DMS 273 treated with DMSO at 0.1 percent for 48 hours (cell line): Measurements from ENCODE around the gene PAAF1.

ENCODE experiments used
- DNase-seq: peaks from one replicate; lab custom pipeline; 2025; lab: John Stamatoyannopoulos, UW

The PAAF1 gene

DNA sequence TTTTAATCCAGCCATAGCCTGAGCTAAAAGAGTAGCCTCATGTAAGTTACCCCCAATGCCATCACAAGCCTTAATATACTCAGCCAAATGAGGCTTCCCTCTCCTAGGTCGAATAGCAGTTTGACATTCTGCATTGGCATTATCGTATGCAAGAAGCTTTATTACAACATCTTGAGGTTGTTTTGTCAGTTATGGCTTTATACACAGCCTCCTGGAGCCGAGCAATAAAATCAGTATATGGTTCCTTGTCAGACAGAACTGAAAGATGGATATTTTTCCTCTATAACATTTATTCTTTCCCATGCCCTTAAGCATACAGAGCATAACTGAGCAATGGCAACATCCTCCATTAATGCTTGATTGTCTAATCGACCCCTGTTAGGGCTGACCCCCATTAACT, 68.6 kb downstream of the PAAF1 start:
- DNase-seq: no peak

DNA sequence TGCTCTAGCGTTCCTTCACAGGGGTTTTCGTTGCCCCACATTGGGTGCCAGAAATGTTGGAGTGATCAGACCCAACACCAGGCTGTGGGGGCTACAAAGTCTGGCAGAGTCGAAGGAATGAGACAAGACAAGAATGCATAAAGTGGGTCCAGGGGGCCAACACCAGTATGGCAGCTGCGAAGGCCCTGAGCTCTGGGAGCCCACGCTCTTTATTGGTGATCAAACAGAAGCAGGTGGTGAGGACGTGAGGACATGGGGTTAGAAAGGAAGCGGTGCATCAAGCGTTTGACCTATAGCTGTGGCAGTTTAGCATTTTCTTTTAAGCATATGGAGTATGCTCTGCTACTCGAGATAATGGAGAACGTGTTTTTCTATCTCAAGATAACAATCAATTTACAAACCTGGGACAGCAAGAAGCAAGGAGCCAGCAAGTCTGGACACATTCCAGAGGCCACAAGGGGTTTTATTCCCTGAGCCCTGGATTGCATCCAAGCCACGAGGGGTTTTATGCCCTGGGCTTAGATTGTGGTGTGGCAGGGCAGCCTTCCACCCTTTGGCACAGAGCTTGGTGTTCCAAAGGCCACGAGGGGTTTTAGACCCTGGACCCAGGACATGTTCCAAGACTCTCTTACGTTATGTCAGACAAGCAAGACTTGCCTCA, 70.1 kb downstream of the PAAF1 start:
- no peak for DNase-seq

DNA sequence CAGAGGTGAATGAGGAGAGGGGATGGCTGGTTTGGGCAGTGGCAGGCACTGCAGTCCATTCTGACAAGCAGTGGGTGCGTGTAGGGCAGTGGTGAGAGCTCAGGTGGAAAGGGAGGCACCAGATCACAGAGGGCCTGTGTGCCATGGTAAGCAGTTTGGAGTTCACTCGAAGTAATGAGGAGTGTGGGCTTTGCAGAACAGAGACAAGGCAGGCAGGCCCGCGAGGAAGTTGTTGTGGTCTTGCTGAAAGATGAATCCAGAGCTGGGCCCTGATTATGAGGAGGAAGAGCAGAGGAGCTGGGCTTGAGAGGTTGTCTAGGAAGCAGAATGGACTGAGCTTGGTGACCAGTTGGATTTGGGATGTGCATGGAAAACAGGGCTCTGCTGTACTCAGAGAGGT, 72.4 kb downstream of the PAAF1 start:
- no peak for DNase-seq

DNA sequence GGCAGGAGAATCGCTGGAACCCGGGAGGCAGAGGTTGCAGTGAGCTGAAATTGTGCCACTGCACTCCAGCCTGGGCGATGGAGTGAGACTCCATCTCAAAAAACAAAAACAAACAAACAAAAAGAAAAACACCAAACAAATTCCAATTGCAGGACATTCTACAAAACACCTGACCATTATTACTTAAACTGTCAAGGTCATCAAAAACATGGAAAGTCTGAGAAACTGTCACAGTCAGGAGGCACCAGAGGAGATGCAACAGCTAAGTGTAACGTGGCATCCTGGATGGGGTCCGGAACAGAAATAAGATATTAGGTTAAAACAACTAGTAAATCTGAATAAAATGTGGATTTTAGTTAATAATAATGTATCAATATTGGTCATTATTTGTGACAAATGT, 73.1 kb downstream of the PAAF1 start:
- no peak for DNase-seq

DNA sequence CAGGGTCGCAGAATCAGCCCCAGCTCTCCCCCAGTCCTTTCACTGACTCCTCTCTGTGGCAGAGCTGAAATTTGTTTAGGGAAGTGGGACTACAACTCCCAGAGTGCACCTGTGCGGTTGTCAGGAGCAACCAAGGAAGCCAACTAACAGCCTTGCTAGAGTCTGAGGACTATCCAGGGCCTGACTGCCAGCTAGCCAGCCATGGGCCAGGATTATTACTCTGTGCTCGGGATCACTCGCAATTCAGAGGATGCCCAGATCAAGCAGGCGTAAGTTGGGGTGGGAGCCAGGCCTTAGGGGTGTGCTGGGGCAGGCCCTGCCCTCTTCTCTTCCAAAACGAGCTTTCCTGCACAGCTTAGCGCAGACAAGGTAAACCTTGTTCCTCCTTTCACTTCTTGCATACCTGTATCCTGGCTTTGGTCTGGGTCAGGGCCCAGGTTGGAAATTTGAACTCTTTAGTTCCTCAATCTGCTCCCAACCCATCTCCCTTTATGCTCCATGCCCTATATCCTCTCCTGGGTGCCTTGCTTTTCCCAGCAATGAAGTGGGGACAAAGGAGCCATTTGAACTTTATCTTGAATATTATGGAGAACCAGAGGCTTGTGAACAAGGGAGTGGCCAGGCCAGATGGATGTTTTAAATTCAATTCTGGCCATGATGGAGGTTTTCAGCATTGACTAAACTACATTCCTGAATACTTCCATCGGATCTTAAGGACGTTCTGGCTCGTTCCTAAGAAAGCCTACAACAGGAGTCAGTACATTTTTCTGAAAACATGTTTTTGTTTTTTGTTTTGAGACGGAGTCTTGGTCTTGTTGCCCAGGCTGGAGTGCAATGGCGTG, 74.3 kb downstream of the PAAF1 start, which contains the start of gene DNAJB13:
Gene DNAJB13 (plus strand): TSS at position 158 of the 842 bp plus-strand sequence. CDS start 44 bp downstream, at position 202.
- peak; percentile 21 for DNase-seq

DNA sequence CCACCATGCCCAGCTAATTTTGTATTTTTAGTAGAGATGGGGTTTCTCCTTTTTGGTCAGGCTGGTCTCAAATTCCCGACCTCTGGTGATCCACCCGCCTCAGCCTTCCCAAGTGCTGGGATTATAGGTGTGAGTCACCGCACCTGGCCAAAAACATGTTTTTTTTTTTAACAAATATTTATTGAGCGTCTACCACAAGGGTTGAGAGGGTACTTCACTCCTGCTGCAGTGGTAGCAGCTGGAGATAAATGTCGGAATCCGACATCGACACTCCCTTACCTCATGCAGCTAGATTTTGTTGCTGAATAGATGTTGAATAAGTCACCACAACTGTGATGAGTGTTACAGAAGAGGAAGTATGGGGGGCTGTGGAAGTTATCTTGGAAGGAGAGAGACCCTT, 75.0 kb downstream of the PAAF1 start:
- DNase-seq: no peak

DNA sequence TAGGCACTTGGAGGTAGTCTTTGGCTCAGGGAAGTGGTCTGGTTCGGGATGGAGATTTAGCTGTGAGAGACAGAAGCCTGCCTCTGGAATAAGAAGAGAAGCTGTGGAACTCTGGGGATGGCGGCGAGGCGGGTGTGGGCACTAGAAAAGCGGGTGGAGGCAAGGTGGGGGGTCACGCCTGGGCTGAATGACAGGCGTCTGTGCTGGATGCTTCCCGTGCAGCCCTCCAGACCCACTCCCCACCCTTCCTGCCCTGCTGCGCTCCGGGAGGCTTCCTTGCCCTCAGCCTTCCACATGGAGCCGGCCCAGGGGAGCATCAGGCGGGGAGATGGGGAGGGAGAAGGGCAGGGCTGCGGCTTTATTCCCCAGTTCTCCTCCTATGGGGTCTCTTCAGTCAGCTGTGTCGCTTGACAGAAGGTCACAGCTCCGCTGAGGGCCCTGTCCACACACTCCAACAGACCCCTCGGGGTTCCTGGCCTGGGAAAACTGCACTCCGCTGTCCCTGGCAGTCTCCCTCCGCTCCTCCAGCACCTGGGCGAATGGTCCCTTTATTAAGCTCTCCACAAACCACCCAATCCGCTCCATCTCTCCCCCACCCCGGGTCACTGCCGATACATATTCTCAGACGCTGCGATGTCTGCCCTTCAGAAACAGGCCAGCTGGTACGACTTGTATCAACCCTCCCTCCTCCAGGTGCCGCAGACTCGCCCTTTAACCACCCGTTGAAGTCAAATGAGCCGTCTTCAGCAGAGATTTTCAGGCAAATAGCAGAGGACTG, 80.3 kb downstream of the PAAF1 start:
- no peak for DNase-seq

DNA sequence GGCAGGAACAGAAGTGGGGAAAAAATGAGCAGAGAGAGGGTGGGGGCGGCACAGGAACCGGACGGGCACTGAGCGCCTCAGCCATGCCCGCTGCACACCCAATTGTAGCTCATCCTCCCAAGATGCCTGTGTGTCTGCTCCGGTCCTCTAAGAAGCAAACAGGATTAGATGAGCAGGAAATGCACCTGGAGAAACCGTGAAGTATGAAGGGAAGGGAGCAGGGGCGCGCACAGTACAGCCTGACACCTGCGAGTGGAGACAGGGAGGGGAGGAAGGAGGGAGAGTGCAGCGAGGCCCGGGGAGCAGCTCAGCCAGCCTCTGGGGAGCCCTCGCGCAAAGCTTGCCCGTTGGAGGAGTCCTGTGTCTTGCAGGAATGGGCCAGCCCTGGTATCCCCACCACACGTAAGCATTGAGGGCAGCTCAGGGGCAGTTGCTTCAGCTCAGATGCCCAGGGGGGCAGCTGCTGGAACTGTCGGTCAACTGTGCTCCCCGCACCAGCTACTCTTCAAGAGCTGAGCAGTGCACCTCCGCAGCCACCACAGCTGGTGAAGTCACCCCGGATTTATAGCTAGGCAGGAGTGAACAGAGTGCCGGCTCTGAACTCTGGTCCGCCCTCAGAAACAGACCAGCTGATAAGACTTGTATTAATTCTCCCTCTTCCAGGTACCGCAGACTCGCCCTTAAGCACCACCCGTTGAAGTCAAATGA, 81.0 kb downstream of the PAAF1 start:
- no peak for DNase-seq

DNA sequence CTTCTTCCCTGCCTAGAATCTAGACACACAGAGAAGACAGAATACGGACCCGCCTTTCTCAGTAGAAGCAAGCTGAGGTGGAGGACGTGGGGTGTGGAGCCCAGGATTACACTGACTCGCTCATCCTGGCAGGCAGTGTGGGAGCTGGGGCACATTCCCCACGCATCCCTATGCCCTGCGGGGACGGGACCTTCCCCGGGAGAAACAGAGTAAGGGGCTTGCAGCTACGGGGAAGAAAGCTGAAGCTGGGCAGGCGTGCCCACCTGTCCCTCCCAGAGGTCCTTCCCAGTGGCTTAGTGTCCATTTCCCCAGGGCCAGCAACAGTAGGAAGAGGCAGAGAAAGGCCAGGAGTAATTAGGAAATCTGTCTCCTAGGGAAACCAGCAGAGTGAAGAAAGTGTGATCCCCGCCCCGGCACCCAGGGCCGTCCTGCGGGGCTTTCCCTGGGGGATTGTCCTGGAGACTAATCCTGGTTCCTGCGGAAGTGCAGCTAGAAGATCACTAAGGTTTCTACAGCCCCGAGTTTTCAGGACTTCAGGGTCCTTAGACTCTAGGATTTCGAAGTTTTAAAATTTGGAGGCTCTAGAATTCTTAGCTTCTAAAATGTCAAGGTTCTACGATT, 81.8 kb downstream of the PAAF1 start:
- DNase-seq: no peak

DNA sequence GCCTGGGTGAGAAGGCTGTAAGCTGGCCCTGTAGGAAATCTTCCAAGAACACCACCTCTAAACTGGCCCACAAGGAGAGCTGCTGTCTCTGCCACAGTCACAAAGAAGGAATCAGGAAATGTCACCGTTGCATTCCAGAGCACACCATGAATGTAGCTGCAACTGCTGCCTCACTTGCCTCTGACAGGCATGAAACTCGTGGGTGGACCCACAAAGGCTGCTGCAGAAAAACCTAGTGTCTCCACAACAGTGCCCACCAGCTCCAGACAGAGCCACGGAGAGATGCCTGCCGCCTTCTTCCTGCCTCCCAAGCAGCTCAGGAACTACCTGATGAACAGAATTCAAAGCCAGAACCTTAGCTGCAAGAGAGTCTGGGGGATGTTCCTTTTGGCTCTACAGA, 84.5 kb downstream of the PAAF1 start:
- DNase-seq: no peak

DNA sequence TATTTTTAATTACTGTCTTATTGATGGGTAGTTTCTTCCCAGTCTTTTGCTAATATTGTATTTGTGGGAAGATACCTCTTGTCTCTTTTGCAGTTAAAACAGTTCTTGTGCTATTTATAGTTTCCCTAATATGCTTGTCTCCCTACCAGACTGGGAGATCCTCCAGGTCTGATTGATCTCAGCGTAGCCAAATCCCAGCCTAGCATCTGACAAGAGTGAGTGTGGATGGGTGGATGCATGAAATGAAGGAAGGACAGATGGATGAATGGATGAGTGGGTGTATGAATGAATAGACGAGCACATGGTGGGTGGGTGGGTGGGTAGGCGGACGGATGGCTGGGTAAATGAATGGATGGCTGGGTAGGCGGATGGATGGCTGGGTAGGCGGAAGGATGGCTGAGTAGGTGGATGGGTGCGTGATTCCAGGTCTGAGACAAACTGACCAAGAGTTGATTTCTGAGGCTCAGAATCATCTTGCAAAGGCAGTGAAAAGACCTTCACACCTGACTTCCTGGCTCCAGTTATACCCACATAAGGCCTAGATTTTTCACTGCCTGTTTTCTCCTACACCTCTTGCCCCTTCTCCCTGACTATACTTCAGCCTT, 85.4 kb downstream of the PAAF1 start:
- no peak for DNase-seq

DNA sequence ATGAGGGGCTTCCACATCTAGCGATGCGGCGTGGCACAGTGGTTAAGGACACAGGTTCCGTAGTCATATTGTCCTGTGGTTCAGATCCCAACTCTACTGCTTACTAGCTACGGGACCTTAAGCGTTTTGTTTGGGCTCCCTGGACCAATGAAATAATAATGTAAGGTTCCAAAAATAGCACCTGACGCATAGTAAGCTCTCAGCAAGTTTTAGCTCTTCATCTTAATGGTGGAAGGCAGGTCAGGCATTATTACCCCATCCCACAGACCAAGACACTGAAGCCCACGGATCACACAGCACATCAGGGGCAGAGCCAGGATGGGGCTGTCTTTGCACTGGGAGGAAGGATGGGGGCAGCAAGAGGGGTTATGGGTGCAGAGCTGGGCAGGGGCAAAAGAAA, 87.1 kb downstream of the PAAF1 start:
- DNase-seq: no peak

DNA sequence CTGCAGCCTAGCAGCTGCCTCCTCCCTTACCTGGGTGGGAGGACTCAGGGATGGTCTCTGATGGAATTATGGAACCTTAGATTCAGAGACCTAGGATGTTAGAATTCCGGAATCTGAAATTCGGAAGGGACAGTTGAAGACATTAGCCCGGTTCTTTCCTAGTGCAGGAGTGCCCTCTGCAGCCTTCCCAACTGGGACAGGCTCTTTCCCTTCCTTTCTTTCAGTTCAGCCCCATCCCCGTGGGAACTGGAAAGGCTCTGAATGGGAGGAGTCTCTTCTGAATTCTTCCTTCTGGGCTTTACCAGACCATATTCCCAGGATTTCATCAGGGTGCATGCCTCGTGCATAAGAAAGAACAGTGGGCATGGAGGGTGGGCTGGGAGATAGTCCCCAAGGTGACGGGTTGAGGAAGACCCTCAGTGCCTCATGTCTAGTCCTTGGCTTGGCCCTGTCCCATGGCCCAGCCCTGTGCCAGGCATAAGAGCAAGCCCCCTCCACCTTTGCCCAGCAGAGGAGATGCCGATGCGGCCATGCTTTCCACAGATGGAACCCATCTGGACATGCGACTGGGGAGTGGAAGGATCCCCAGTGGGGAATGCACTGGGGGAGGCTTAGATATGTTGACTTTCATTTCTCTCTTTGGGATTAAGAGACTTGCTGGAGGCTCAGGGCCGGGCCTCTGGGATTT, 88.4 kb downstream of the PAAF1 start:
- no peak for DNase-seq

DNA sequence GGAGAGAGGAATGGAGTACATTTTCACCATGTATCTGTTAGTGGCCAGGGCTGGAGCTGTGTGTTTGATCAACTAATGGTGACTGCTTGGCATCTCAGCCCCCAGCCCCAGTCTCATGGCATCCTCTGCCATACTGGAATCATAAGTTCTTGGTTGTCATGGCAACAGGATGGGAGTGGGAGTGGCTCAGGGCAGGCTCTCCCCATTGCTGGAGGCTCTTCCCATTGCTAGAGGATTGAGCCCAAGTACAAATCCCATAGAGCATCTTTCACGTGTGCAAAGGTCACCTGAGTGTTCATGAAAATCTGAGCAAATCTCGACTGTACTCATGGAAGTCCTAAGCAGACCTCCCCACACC, 88.9 kb downstream of the PAAF1 start:
- DNase-seq: no peak

DNA sequence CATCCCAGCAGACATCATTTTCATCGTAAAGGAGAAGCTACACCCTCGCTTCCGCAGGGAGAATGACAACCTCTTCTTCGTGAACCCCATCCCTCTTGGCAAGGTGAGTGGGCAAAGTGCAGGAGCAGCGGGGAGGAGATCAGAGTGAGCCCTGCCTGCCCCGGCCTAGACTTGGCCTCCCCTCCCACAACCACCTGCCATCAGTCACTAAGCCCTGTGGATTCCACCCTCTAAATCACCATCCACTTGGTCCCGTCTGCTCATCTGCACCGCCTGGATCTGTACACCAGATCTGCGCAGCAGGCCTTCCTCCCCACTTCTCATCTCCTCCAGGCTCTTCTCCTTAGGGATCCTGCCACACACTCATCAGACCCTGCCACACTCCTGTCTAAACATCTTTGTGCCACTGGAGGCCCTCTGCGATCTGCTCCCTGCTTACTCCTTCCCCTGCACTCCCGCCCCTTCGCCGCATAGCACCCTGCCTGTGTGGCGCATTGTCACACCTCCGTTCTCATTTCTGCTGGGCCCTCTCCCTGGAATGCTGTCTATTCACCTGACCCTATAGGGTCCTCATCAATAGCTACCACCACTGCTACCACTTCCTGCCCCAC, 91.7 kb downstream of the PAAF1 start:
- no peak for DNase-seq

DNA sequence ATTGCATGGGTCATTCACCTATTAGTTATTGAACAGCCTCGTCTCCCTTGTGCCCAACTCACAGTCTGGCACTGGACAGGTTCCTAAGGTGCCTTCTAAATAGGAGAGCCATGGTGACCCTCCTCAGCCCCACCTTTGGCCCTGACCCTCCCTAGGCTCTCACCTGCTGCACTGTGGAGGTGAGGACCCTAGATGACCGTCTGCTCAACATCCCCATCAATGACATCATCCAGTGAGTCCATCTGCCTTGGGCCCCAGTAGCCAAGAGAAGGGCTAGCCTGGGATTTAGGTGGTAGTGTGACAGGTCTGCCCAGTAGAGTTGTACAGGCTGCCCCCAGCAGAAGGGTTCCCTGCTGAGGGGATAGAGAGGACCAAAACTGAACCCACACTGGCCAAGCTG, 92.3 kb downstream of the PAAF1 start:
- DNase-seq: no peak

DNA sequence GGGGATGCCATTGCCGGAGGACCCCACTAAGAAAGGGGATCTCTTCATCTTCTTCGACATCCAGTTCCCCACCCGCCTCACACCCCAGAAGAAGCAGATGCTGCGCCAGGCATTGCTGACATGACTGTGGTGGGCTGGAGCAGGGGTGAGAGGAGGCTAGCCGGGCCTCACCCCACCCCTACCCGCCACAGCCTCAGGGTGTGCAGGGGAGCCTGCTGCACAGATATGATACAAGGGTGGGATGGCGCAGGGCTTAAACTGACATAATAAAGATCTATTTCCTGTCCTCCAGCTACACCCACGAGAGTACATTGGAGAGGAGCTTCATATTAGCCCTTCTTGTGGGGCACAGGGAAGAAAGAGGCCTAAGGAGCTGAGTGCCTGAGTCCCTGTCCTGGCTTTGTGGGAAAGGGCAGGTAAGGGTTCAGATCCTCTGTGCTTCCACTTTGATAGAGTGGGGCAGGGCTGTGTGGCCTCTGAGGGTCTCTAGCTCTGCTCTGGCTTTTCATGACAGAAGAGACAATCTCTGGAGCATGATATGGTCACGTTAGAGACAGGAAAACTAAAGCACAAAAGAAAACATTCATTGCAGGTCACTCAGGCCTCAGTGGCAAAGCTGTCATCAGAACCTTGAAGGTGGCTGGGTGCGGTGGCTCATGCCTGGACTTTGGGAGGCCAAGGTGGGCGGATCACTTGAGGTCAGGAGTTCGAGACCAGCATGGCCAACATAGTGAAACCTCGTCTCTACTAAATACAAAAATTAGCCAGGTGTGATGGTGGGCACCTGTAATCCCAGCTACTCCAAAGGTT, 93.4 kb downstream of the PAAF1 start:
- DNase-seq: no peak

DNA sequence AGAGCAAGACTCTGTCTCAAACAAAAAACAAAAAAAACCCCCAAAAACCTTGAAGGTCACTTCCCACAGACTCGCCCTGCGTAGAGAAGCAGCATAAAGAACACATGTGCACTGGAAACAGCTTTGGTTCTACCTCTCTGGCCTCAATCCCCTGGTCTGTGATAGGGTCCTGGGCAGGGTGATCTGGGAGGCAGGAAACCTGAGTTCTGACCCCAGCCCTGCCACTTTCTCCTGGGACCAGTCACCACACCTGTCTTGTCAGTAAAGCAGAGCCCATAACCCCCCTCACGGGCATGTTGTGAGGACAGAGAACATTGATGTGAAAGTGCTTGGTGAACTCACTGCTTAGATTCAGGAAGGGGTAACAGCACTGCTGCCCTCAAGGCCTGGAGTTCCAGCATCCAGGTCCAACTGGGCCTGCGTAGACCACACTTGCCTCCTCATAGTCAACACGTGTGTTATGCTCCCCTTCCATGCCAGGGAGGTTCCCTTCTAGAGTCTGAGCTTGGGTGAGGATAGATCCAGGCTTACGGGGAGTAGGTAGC, 94.4 kb downstream of the PAAF1 start:
- DNase-seq: no peak

DNA sequence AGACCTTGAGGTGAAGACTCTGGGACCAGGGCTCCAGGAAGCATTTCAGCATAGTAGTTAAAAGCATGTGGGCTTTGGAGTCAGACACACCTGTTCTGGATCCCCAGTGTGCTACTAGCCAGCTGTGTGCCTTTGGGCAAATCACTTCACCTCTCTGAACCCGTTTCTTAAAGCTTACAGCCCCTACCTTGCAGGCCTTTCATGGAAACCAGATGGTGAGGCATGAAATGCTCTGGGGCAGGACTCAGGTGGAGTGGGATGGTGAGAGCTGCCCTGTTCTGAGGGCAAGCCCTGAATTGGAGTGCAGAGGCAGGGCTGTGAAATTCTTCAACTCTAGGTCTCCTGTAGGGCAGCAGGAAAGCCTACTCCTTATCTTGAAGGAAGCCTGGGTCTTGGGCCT, 95.4 kb downstream of the PAAF1 start:
- DNase-seq: no peak
